GM12864 (cell line): ENCODE data around the gene LIN52.

ENCODE experiments used
- DNase-seq: peaks from one replicate; pipeline ENCODE4 v3.0.0-alpha.2; 2011; ENCODE audit warnings: low read depth
- H3K4me3 ChIP-seq: 2 replicates; pipeline ENCODE4 v1.5.1; 2011; ENCODE audit warnings: mild to moderate bottlenecking, low read depth, low read length, control low read depth
- CTCF ChIP-seq: IDR thresholded peaks from 2 replicates; pipeline ENCODE4 v1.5.1; 2011; ENCODE audit warnings: low read depth, mild to moderate bottlenecking, moderate library complexity, low read length, control low read depth, inconsistent platforms; ENCODE audit errors: missing control alignments

LIN52 gene

GRCh38 chr14:74080820-74081460 lies 3.8 kb upstream of the LIN52 start:
- no peak overlapping the region for H3K4me3 ChIP-seq
- no peak for TF ChIP-seq CTCF
- no peak for DNase-seq

- no peak for DNase-seq
- TF ChIP-seq CTCF: no peak
- H3K4me3 ChIP-seq: no peak overlapping the region
Measured at GRCh38 chr14:74081491-74081890, 3.3 kb upstream of the LIN52 start.

GRCh38 chr14:74083161-74083560 lies 1.6 kb upstream of the LIN52 start:
- H3K4me3 ChIP-seq: no peak overlapping the region; the same call in 1 of the 2 replicates
- no peak for DNase-seq
- TF ChIP-seq CTCF: no peak

GRCh38 chr14:74083784-74084276 lies 926 bp upstream of the LIN52 start:
- TF ChIP-seq CTCF: no peak
- no peak for DNase-seq
- H3K4me3 ChIP-seq: peak overlapping the region; percentile 84

GRCh38 chr14:74085047-74085637 lies 386 bp downstream of the LIN52 start:
- no peak for DNase-seq
- no peak for TF ChIP-seq CTCF
- peak overlapping the region; percentile 84 for H3K4me3 ChIP-seq

- DNase-seq: peak; percentile 46
- no peak for TF ChIP-seq CTCF
- peak overlapping the region; percentile 84 for H3K4me3 ChIP-seq
Measured at GRCh38 chr14:74085828-74086227, 1.1 kb downstream of the LIN52 start.
